ENCODE measurements around the gene ALKBH3.

The ALKBH3 gene

DNA sequence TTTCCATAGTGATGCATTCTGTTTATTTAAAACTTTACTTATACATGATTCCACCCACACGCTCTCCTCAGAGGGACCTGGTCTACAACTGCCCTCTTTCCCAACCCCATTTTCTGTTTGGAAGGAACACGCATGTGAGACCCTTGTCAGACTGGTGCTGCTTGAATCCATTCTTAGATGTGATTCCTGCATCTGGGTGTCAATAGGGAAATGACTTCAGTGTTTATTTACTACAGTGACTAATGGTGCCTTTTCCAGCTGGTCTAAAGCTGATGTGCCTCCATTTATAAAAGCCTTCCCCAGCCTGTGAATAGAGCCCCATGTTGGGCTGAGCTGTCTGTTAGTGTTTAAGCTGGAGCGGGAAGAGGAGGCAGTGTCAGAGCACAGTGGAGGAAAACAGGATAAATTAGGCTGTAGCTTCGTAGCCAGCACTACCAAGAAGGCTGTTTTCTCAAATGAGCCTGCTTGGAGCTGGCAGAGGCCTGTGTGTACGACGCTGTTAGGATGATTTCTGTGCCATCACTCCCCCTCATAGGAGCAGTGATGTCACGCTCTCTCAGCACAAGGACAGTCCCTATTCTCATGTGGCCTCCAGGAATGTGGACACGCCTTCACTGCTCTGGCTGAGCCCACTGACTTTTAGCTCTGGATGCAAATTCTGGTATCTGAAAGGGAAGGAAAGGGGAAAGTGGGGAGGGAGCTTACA lies 42.9 kb downstream of the ALKBH3 start:
- peak; percentile 79 for DNase-seq

- DNase-seq: no peak
Measured at GRCh38 chr11:43924112-43924855, 43.7 kb downstream of the ALKBH3 start.

DNA sequence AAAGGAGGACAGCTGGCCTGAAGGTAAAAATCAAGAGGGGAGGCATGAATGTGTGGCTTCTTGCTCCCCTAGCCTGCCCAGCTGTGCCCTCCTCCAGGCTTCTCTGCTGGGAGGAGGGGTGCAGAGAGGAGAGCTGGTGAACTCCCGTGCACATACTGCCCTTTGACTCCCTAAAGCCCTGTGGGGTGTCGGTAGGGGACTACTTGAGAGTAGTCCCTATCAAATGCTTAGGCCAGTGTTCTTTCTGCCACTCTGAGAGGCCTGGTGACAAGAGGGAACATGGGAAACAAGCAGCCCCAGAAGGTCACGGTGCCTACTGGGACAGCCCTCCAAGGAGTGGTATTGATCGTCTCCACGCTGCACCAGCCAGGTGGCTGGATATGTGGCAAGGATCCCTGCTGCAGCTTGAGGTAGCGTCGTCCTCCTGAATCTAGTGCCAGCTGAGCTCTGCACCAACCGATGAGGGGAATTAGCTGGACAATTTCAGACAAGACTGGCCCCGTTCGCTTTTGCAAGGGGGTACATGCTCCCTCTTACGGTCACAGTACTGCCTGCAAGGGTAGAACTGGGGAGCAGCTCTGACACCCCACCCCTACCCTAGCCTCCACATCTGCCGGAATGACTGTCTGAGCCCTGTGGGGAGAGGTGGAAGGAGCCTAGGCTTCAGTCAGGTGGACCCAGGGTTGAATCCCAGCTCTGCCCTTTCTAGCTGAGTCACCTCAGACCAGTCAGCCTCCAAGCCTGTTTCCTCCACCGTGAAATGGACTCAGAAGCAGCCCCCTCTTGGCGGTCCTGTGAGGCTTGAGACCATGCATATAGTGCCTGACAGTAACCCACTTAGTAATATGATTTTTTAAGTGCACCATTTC lies 44.7 kb downstream of the ALKBH3 start:
- no peak for DNase-seq

- DNase-seq: no peak
Measured at GRCh38 chr11:43925932-43926505, 45.4 kb downstream of the ALKBH3 start.

GRCh38 chr11:43927070-43927469 lies 46.4 kb downstream of the ALKBH3 start:
- DNase-seq: no peak

DNA sequence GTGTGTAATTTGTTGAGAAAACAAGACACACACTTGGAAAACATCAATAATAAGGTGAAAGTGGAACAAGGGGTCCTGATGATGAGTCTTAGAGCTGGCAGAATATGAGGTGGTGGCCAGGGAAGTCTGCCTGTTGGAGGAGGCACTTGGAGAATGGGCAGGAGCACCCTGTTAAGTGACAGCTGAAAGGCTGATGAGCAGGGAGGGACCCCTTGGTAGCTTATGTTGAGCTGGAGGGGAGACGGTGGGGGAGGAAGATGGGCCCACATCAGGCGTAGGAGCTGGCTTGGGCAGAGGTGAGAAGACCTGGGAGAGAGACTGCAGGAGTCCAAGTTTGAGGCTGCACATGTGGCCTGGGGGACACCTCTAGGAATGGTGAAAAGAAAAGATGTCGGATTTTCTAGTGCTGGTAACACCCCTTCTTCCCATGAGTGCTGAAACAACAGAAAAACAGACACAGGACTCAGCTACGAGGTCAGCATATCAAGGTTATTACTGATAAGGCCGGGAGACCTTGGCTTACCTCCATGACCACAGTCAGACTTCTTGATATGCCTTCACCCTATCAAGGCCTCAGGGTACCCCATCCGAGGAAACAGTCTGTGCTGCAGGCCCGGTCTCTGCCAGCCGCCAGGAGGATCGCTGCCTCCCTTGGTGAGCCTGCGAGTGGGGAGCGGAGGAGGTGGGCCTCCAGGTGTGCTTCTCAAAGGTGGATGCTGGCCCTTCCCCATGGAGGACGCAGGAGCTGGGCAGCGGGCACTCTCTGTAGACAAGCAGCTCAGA lies 47.5 kb downstream of the ALKBH3 start:
- DNase-seq: no peak

DNA sequence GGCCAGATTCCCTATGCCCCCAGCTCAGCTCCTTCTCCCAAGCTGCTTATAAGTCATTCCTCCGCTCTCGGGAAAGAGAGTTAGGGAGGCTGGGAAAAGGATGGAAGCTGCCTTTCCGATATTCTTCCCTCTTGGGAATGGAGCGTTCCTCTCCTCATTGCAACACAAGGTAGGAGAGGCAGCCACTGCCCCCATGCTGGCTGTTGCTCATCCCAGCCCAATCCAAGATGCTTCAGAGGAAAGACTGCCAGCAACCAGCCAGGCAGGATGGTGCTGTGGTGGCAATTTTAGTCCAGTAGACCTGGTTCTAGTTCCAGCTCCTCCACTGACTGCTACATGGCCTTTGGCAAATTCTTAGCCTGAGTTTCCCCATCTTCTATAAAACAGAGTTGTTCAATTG lies 48.1 kb downstream of the ALKBH3 start:
- no peak for DNase-seq

DNA sequence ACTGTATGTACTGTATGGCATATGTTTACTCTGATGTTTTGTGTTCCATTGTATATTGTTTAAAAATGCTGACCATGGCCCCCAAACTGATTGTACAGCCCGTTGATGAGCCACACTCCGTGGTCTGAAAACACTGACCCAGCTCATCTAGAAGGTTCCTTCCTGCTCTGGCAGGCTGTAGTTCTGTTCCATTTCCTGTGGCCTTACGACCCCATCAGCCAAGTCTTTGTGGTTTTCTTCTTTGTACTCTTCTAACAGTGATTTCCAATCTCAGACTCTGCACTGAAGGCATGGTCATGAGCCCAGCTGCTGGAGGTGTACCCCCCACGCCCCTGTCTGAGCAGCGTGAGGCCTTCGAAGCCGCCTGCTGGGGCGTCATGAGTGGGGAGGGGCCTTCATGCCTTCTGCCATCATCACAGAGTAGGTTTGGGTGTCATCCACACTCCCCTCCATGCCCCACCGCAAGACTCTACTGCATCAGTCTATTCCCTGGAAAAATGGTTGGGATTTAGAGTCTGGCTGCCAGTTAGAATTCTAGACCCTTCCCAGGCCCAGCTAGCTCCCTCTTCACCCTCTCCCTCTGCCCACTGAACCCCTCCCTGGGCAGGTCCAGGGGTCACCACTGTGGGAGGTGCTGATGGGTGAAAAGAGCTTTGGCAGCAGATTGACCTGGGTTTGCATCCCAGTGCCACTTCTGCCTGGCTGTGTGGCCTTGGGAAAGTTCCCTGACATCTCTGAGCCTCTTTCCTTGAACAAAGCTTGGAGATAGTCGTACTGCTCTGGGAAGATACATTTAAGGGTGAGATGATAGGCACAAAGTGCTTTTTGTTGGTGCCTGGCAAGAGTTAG lies 50.5 kb downstream of the ALKBH3 start:
- no peak for DNase-seq

DNA sequence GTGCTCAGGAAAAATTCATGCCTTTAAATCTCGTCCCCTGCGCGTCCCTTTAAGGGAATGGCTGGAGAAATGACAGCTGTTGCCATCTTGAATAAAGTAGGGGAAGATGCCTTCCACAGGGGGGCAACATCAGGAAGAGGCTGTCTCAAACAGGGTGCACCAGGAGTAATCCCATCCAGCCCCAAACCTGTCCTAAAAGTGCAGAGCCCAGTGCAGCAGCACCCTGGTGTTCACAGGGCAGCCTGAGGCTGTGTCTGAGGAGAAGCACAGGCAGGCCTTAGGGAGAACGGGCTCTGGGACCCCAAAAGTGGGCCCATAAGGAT lies 51.0 kb downstream of the ALKBH3 start:
- no peak for DNase-seq

DNA sequence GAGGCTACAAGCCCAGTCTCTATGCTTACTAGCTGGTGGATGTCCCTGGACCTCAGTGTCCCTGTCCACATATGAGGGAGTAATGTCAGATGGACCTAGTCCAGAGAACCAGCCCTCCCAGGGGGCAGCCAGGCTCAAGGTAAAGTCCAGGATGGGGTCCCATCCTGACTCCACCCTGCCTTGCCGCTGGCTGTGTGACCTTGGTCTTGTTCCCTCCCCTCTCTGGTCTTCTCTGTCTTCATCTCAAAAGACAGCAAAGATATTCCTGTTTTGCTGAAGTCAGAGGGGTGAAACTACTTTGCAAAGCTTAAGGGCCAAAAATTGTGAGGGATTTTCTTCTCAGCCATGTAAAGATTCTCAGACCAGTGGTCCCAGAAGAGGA lies 52.6 kb downstream of the ALKBH3 start:
- no peak for DNase-seq

DNA sequence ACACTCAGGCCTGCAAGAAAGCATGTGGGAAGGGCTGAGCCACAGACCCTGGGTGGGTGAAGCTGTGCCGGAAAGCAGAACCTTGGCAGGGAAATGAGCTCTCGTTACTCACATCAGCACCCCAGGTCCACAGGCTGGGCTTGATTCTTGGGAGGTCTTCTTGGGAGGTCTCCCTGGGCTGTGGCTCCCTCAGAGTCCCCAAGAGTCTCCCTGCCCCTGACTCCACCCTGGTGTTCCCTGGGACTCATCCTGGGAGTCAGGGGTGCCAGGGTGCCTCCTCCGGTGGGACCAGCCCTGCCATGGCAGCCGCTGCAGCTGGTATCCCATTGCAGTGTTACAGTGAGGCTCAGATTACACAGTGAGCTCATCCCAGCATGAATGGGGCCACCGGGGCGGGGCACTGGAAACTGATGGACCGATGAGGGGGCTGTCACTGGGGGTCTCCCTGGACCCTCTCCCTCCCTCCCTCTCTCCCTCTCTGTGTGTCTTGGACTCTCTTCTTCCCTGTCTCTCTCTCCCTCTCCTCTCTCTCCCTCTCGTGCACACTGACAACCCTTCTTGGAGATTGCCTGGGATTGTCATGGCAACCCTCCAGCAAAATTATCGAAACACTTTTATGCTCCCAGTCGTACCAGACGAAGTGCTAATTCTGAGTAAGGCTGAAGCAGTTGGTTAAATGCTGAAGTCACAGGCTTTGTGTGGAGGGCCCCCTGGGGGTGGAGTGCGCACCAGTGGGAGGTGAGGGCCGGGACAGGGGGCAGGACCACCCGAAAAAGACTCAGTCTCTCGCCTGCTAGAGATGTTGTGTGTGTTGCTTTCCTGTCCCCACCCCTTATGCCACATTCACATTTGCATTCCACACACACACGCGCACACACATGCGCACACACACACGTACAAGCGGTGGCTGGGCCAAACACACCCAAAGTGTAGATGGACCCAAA lies 53.2 kb downstream of the ALKBH3 start:
- DNase-seq: peak; percentile 69

DNA sequence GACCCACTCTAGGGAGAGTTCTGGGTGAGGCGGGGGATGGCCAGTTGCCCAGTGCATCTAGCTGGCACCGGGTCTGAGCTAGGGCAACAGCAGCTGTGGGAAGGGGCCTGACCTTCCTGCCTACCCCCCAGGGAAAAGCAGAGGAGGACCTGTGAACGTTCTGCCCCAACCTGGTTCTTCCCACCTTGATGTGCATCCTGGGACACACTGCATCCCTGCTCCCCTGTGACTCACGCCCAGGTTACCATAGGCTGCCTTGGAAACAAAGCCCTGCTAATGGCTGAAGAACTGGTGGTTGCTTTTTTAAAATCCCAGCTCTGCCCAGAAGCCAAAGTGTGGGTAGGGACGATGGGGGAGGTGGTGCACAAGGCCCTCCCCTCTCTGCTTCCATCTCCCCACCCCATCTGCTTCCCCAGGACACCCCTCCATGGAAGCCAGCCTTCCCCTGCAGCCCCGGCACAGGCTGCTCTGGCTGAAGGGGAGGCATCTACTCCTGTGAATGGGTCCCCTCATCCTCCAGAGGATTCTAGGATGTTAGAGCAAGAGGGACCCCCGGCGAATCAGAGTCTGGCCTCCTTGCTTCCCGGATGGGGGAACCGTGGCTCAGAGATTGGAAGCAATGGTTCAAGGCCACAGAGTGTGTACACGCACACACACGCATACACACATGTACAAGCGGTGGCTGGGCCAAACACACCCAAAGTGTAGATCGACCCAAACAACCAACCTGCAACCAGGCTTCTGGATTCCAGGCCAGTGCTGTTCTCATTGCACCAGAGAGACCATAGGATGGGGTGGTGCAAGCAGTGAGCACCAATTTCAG lies 54.2 kb downstream of the ALKBH3 start:
- no peak for DNase-seq

DNA sequence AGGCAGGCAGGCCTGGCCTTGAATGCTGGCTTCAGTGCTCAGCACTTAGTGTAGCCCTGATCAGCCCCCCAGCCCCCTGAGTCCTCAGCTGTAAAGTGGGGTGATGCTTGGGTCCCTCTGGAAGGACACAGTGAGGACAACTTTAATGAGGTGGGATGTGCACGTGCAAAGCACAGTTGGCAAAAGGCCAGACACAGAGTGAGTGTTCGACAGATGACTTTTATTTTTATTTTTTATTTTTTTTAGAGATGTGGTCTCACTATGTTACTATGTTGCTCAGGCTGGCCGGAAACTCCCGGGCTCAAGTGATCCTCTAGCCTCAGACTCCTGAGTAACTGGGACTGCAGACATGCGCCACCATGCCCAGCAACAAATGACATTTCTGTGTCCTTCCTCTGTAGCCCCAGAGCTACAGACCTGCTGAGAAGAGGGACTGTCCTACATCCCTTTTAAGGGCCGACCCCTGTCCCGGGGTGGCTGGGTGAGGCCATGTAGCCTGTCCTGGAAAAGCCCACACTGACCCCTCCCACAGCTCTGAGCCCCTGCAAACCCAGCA lies 54.9 kb downstream of the ALKBH3 start:
- no peak for DNase-seq

GRCh38 chr11:43936076-43936475 lies 55.4 kb downstream of the ALKBH3 start:
- DNase-seq: no peak

DNA sequence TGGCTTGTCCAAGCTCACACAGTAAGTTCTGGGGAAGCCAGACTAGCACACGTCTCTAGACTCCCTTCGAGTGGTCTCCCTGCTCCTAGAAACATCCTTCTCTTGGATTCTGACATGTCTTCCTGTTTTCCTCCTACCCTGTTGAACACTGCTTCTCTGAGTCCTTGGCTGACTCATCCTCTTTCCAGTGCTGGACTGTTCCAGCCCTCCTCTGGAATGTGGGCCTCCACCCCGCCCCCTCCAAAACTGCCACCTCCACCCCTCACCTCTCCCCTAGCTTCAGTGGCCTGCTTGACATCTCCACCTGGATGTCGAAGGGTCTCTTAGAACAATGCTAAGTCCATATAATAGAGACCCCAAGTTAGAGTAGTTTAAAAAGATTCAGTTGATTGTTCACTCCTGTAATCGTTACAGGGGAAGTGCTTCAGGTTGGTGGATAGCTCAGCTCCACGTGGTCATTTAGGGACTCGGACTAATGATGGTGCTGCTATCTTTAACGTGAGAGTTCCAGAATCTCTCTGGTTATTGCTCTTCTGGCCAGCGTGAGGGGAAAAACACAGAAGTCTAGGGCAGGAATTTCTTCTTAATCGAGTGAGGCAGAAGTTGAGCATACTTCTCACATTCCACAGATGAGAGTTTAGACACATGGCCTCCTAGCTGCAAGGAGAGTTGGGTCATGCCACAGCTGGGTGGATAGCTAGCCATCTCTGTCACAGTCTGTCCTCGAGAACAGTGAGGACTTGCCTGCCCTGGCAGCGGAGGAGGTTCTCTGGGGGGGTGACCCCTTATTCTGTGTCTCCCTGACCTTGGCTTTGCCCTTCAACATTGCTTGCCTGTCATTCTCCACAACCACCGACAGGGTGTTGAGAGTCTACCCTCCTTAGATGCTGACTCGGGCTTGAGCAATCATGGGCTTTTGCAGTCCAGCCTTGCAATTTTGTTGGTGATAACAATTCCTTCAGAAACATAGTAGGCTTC lies 57.1 kb downstream of the ALKBH3 start:
- DNase-seq: peak; percentile 83

DNA sequence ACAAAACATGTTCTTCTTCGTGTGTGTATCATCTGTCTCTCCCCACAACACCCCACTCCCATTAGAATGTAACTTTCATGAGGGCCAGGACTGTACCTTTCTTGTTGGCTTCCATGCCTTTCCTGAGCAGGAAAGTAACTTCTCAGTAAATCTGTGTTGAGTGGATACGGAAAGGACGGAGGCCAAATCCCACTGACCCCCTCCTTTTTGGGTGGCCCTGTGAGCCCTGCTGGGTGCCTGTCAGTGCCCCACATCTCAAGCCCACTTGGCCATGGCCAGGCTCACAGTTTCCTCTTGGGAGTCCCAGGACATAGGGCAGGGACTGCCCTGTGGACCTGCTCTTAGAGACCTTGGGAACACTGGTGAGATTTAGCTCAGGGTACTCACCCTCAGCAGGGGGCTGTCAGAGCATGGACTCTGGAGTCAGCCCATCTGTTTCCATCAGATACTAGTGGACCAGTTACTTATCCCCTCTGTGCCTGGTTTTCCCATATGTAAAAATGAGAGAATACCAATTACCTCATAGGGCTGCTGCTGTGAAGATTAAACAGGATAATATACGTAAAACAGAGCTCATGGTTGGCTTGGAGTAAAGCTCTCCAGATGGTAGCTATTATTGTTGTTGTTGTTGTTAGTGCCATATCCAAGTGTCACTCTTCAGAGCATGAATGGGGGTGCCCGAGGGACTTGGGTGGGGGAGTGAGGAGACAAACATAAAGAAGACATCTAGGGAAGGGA lies 60.8 kb downstream of the ALKBH3 start:
- DNase-seq: no peak

All from fibroblast of skin of scalp (primary cell).